Stimulated activated CD4-positive, alpha-beta T cell treated with anti-CD3 and anti-CD28 coated beads, TNF-alpha, amount 100 ng/mL, for 4 hours (primary cell): ENCODE measurements around the gene SLF2.

Experiments
- DNase-seq, 3 experiments: peaks; one replicate each; pipeline ENCODE4 v3.0.0-alpha.2; 2020; ENCODE audit warnings: low read depth in 3 of 3

SLF2 gene

GRCh38 chr10:100912605-100913469 is at the start of gene SLF2:
Gene SLF2 (plus strand): TSS chr10:100912963. CDS start chr10:100913111, 148 bp downstream.
- DNase-seq, result peak; percentile 73 to 88 (median 84)

DNA sequence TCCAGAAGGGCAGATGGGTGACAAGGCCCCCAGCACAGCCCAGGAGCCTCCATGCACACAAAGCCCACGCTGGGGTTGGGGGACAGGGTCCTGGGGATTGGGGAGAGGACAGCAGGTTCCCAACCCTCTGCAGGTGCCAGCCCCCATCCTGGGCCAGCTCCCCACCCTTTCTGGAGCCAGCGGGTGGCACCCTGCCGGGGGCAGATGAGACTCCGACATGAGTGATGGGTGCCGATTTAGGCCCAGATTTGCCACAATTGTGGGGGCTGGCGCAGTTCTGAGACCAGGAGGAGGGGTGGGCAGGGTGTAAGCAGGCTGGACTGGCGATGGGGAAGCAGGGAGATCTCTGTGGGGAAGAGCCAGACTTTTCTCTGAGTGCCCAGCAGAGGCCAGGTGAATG is 49.3 kb upstream of the SLF2 start:
- no peak for DNase-seq

DNA sequence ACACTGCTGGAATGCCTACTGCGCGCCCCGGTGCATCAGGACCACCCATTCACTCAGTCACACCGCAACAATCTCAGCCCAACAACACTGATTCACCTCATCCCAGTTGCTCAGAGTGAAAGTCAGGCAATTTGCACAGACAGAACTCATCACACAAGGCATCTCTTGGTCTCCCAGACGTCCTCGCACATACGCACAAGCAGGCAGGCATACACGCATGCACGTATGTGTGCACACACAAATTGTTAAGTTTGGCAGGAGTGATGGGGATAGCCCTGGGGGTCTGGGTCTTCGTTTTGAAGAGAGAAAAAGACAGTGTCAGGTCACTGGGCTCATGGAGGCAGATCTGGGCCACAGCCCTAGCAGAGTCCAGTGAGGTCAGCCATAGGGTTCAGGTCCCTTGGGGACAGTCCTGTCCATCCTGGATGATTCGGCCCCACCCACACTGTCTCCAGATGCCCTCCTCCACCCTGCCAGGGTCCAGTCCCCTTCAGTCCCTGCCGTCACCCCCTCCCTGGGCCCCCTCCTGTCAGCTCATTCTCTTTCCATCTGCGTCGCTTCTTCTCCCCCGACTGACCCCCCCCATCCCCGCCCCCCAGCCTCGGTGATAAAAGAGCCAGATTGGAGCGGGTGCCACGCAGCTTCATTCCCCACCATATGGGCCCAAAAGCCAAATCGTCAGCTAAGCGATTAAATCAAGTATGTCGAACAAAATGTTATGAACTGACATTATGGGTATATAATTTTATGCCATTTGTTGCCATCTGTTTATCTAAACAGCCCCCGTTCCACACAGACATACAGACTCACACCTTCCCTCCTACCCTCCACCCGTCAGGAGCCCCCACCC is 48.5 kb upstream of the SLF2 start:
- no peak for DNase-seq

DNA sequence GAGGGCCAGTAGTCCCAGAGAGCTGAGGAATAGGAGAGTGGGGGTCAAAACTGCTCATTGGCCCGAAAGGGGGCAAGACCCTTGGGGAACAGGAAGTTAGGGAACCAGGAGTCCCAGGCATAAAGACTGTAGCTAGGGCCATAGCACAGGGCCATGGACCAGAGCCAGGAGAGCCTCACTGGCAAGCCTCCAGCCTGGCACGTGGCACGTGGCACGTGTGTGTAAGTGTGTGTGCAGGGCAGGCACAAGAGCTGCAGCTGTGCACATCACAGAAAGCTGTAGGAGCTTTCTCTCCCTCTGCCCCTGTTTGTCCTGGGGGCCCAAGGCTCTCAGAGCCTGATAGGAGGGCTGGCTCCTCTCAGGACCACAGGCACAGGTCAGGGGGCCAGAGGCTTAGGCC is 47.8 kb upstream of the SLF2 start:
- DNase-seq, result no peak

DNA sequence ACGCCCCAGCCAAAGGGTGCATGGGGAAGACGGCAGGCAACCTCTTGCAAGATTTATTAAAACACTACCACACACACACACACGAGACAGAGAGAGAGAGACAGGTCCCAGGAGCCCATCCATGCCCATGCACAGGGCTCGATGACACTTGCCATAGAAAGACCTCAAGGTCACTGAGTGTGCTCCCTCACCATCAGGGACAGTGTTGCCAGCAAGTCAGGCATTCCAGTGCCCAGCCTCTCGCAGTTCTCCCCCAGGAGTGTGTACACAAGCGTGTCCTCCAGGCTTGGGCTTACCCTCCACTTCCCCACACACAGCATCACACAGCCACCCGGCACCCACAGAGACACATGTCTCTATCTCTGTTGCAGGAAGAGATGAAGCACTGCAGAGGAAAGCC is 46.8 kb upstream of the SLF2 start:
- no peak for DNase-seq

DNA sequence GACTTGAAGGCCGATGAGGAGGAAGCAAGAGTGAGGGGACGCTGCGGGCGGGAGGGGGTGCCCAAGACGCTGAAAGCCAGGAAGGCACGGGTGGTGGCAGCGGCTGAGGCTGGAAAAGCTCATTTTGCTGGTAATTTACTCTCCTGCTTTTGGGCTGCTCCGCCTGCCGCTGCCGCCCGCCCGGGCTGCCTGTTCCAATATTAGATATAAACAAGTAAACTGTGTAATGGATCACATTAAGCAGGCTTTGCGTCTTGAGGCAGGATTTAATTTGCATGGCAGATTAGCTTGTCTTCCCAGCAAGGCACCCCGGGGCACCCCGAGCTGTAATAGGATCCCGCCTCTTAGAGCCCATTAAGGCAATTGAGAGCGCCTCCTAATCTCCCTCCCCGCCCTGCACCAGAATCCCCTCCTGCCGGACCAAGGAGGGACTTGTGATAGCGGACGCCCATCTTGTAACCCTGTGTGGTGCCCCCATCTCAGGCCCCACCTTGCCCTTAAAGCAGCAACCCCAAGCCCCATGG is 46.1 kb upstream of the SLF2 start:
- DNase-seq, result no peak

DNA sequence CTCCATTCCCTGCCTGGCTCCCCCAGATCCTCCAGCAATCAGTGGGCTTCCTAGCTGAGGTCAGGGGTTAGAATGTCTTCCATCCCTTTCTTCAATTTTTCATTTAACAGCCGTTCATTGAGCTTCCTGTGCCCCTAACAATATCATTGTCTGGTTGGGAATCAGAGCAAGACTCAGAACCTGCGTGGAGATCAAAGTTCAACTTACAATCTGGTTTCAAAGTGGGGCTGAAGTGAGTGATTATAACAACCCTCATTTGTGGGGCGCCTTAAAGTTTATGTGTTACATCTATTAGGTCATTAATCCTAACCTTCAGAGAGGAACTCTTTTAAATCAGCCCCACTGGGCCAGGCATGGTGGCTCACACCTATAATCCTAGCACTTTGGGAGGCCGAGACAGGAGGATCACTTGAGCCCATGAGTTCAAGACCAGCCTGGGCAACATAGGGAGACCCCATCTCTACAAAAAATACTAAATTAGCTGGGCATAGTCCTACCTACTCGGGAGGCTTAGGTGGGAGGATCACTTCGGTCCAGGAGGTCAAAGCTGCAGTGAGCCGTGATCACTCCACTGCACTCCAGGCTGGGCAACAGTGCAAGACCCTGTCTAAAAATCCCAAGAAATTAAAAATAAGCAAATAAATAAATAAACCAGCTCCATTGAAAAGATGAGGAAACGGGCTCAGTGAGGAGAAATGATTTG is 45.4 kb upstream of the SLF2 start:
- DNase-seq, result no peak

GRCh38 chr10:100868382-100868781 is 44.4 kb upstream of the SLF2 start:
- no peak for DNase-seq

DNA sequence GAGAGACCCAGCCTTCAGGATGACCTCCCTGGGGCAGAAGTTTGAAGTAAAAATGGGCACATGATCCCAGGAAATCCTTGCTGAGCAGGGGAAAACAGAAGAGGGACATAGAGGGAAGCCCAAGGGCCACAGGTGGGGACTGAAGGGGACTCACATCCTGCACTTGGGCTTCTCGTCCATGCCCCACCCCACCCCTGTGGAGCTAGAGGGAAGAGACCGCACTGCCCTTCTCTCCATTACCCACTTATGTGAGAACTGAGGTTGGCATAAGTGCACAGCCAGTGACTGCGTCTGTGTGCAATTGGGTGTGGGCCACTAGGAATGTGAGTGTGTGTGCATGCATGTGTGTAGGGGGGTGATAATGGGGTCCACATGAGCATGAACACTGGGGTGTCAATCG is 43.4 kb upstream of the SLF2 start:
- no peak for DNase-seq

DNA sequence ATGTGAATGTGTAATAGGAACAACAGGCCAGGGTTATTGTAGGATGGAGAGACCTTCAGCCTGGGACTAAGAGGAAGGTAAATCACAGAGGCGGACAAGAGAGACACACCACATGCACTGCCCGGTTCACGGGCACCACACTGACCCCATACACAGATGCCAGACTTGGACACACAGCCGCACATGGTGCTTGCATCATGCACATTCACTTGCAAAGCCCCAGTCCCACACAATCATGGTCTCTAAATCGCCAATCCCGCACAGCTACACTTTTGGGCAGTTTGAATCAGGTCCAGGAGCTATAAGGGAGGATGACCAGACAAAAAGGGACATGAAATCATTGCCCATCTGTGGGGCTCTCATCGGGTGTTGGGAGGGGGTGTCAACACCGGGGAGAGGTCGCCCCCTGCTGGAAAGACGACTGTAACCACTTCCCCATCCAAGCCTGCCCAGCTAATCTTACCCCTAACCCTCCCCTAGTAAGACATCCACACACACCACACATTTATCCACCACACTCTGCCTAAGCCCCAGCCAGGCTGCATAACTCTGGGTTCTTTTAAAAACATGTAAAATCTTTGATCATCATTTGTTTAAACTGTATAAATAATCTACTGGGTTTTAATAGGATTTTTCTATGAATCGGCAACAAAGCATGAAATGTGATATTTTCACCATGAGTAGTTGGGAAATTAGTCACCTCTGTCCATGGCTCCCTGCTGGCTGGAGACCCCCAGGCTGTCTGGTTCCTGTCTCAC is 40.5 kb upstream of the SLF2 start:
- DNase-seq, result peak; percentile 11 to 37 (median 13)

- no peak for DNase-seq
Observed at GRCh38 chr10:100873146-100873826, 39.5 kb upstream of the SLF2 start.

- no peak for DNase-seq
Observed at GRCh38 chr10:100873827-100874326, 38.9 kb upstream of the SLF2 start.

DNA sequence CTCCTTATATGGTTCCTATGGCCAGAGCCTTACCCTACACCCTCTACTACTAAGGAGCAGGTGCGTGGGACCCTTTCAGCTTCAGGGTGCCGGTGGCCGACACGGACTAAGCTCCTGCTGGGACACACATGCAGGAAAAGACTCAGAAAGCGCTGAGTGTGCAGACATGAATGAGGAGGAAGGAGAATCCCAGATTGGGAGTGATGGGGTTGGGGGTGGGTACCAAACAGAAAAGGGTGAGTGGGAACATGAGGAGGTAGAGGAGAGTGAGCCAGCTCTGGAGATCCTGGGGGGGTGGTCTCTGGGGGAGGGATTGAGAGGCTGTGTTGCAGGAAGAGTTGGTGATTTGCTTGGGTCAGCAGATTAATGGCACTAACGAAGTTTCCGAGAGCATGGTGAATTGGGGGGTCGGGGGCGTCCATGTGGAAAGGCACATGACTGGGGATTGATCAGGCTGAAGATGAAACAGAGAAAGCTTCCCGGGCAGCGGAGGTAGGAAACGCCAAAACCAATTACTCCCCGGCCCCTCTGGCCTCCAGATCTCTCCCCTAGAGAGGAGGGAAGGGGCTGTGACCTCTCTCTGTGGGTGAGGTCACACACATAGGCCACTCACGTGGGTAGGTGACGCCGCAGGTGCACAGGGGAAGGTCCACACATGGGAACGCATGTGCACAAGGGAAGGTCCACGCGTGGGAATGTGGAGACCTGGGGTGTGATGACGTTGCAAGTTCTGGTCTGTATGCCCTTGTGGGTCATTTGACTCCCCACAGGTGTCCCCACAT is 37.9 kb upstream of the SLF2 start:
- DNase-seq, result no peak

DNA sequence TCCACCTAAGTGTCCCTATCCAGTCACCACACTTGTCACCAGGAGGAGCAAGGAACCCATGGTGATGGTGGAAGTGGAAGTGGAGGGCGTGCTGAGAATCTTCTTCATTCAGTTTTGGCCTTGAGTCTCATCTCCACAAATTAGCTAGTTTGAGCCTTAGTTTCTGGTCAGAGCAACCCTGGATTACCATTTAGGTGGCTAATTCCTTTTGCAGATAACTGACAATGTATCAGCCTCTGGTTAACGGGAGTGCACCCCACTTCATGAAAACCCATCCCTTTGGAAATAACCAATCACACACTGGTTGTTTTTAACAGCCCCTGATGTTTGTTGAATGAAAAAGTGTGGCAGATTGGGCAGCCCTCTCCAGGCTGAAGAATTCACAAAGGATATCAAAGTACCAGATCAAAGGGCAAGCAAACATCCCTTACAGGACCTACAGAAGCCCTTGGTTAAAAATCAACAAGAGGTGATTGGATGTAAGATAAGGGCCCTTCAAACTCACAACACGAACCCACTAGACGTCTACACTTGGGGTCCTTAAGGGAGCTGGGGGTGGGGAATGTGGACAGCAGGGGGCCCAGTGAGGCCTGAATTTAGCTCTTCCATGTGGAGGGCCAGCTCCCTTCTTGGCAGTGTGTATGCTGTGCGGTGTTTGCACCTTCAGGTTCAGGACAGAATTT is 37.1 kb upstream of the SLF2 start:
- DNase-seq, result no peak

DNA sequence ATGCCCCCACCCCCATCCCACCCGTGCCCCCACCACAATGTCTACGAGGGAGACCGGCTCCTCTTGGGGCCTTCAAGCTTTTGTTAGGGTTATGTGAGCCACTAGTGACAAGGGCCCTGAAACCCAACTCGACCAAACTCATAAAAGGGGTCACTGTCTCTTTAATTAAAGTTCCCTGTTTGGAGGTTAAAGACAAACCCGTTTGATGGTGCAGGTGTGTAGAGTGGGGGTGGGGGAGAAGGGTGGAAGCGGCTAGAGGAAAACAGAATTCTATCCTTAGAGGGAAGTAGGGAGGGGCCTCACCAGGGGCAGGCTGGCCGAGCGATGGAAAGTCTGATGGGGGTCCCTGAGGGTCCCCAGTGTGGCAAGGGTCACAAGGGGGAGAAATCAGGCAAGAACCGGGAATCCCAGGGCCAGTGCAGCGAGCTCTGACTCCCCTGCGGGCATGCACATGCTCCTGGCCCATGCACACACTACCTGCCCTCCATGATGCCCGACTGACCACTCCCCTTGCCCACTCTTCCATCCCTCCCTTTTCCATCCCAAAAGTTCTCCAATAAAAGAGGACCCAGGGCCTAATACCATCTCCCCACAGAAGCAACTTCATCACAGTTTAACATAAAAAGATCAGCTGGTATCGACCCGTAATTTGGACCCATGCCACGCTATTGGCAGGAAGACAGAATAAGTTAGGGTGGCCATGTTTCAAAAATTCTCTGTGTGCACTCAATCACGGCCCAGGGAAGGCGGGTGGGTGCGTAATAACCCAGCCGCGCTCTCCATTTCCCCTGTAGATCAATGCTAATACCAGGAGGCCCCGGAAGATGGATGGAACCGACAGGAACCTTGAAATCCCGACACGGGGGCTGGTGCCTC is 35.9 kb upstream of the SLF2 start:
- DNase-seq, result no peak

DNA sequence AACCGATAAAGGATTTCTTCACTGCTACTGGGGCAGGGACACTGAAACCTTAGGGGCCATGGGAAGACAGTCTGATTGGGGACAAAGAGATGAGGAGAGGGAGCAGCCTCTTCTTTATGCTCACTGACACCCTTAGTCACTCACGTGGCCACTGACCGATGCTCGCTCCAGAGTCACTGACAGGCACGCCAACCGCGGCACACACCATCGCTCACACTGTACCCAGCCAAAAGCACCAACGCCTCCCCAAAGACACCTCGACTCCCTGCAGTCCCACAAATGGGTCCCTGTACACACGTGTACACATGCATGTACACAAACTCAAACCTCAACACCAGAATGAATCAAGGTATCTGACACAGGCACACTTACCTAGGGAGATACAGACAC is 35.3 kb upstream of the SLF2 start:
- no peak for DNase-seq

- no peak for DNase-seq
Observed at GRCh38 chr10:100878291-100878910, 34.4 kb upstream of the SLF2 start.
